Glutamatergic neuron (in vitro differentiated cells): ENCODE measurements around the gene SH2D3C. TPM values are rescaled to one million over a fixed set of nuclear protein-coding genes. Genes with fewer than 3 reads are reported as not detected.

Experiments used
- DNase-seq: peaks from one replicate; pipeline ENCODE4 v3.0.0; 2022
- H3K27ac Mint-ChIP-seq: one replicate; pipeline ENCODE4 v1.8.0; 2020; ENCODE audit warnings: mild to moderate bottlenecking, mixed read lengths, inconsistent platforms; ENCODE audit not compliant: unreplicated experiment
- H3K27me3 Mint-ChIP-seq: one replicate; pipeline ENCODE4 v1.8.0; 2020; ENCODE audit warnings: mild to moderate bottlenecking, moderate library complexity, mixed read lengths, inconsistent platforms; ENCODE audit not compliant: unreplicated experiment
- H3K36me3 Mint-ChIP-seq: one replicate; pipeline ENCODE4 v1.8.0; 2020; ENCODE audit warnings: mild to moderate bottlenecking, mixed read lengths, inconsistent platforms; ENCODE audit not compliant: unreplicated experiment
- H3K4me1 Mint-ChIP-seq: one replicate; pipeline ENCODE4 v1.8.0; 2020; ENCODE audit warnings: mild to moderate bottlenecking, low read depth, mixed read lengths, inconsistent platforms; ENCODE audit not compliant: unreplicated experiment
- H3K4me3 Mint-ChIP-seq: one replicate; pipeline ENCODE4 v1.8.0; 2020; ENCODE audit warnings: mild to moderate bottlenecking, mixed read lengths, inconsistent platforms; ENCODE audit not compliant: unreplicated experiment
- H3K9me3 Mint-ChIP-seq: one replicate; pipeline ENCODE4 v1.8.0; 2020; ENCODE audit warnings: mild to moderate bottlenecking, moderate library complexity, mixed read lengths, inconsistent platforms; ENCODE audit not compliant: unreplicated experiment
- total RNA-seq: library from RNA; stranded (reverse); fragmentation: NEBNext Ultra II Directional; extraction: Animal tissue kit (Norgen Biotek cat#: 25700); gene quantifications from one replicate; pipeline ENCODE4 v1.2.1, GENCODE V29; 2021; ENCODE audit not compliant: unreplicated experiment
- TF ChIP-seq, protein P1 (sequence below): fragments of 200-600 bp; sonication (generic); IDR thresholded peaks from one replicate; pipeline ENCODE4 v1.5.0; 2021; ENCODE audit not compliant: partially characterized antibody, unreplicated experiment

Gene SH2D3C
- total RNA-seq, 1 donor from 2014 or later: 71.7 TPM

DNA sequence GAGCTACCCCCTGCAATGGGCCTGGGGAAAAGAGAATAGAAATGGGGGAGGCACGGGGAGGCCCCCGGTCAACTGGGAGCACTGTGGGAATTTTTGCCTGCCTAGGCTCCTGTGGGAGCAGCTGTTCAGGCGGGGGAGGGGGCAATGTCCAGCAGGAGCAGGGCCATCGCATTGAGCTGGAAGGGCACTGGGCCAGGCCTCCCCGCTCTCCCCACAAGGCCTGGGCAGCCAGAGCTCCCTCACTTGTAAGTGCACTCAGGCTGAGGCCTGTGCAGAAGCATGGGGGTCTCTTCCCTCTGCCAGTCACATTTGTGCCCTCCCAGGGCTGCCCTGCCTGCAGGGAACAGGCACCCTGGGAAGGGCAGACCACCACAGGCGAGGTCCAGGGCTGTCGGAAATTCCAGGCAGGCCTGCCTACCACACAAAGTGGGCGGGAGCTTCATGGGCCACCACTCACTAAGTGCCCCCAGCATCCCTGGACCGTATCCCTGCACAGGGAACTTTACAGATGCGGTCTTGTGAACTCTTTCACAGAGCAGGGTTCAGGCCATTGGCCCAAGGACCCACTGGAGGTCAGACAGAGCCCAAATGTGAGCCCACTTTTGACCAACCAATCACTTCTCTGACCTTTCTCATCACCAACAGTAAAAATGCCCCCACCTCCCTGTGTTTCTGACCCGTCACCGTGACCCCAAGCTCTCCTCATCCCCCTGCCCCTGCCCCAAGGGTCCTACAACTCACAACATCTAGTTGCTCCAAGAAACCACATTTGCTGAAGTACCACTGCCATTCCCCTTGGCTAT, 72.7 kb downstream of the SH2D3C start:
- Mint-ChIP-seq H3K27ac (no peak overlapping the region), H3K4me3 (no peak overlapping the region), H3K27me3 (peaks cover 10% of the 10 kb centered on the region), H3K9me3 (peaks cover 9% of the 10 kb centered on the region), H3K4me1 (peaks cover 13% of the 10 kb centered on the region), H3K36me3 (peaks cover 5% of the 10 kb centered on the region)
- DNase-seq: no peak
- TF ChIP-seq, protein P1, sequence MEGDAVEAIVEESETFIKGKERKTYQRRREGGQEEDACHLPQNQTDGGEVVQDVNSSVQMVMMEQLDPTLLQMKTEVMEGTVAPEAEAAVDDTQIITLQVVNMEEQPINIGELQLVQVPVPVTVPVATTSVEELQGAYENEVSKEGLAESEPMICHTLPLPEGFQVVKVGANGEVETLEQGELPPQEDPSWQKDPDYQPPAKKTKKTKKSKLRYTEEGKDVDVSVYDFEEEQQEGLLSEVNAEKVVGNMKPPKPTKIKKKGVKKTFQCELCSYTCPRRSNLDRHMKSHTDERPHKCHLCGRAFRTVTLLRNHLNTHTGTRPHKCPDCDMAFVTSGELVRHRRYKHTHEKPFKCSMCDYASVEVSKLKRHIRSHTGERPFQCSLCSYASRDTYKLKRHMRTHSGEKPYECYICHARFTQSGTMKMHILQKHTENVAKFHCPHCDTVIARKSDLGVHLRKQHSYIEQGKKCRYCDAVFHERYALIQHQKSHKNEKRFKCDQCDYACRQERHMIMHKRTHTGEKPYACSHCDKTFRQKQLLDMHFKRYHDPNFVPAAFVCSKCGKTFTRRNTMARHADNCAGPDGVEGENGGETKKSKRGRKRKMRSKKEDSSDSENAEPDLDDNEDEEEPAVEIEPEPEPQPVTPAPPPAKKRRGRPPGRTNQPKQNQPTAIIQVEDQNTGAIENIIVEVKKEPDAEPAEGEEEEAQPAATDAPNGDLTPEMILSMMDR: no peak

DNA sequence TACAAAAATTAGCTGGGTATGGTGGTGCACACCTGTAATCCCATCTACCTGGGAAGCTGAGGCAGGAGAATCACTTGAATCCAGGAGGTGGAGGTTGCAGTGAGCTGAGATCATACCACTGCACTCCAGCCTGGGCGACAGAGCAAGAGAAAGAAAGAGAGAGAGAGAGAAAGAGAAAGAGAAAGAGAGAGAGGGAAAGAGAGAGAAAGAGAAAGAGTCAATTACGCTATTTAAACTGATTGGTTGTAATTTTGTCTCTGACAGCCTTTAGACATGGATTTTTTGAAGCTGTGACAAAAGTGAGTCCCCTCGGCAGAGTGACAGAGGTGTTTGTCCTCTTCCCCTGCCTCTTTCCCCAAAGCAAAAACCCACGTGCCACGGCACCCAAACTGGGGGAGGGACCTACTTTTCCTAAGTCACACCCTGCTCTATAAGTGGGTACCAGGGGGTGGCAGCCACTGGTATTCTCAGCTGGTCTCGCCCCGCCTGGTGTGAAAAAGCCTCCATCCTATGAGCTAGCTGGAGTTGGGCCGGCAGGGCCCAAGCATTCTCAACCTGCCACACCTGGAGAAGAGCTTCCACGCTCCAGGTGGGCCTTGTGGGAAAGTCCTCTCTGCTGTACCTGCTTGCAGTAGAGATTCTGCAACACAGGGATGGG, 75.0 kb downstream of the SH2D3C start:
- Mint-ChIP-seq H3K9me3 (peaks cover 8% of the 10 kb centered on the region), H3K4me3 (no peak overlapping the region), H3K27me3 (peaks cover 3% of the 10 kb centered on the region), H3K27ac (no peak overlapping the region), H3K4me1 (peaks cover 12% of the 10 kb centered on the region), H3K36me3 (peaks cover 5% of the 10 kb centered on the region)
- TF ChIP-seq, protein P1: no peak
- no peak for DNase-seq

DNA sequence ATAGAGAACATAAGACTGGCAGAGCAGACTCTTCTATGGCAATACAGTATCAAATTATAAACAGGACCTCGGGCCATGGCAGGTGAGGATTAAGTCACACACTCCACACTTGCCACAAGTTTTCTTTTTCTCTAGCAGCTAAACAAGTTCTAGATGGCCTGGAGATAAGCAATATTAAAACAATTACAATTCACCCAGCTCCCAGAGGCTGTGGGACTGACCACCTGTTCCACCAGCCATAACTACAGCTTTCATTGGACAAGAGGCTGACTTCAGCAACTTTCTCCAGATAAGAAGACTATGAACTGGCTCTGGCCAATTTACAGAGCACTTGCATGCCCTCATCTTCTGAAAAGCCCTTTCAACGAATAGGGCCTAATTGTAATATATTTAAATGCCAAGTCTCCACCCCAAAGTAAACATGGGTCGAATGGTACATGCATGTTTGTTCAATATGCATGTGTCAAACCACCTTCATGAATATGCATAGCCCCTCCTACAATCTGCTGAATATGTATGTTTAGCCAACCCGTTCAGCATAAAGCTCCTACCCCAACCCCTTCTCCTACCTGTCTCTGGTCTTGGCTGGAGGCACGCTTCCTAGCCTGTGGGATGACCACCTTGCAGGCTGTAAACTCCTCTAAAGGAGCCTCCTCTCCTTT, 77.7 kb downstream of the SH2D3C start:
- H3K4me1 Mint-ChIP-seq: peaks cover 11% of the 10 kb centered on the region
- H3K27me3 Mint-ChIP-seq: peaks cover 6% of the 10 kb centered on the region
- TF ChIP-seq, protein P1: no peak
- H3K9me3 Mint-ChIP-seq: peaks cover 12% of the 10 kb centered on the region
- no peak for DNase-seq
- H3K27ac Mint-ChIP-seq: no peak overlapping the region
- H3K4me3 Mint-ChIP-seq: no peak overlapping the region
- H3K36me3 Mint-ChIP-seq: peaks cover 5% of the 10 kb centered on the region

DNA sequence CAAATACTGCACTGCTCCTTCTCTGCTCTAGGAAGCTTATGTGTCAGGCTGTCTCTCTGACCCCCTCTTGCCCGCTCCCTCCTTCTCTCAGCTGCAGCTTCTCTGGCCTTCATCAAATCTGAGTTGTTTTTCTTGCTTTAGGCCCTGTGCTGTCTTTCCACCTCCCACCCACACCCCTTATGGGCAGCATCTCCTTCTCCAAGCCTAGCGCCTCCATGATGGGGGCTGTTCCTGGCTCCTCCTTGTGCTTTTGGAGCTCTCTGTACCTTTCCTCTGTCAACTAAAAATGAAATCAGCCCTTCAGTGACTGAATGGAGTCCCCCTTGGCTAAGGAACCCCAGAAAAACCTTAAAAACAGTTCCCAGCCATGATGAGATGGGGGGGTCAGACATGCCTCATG, 78.3 kb downstream of the SH2D3C start:
- Mint-ChIP-seq H3K27me3 (peaks cover 6% of the 10 kb centered on the region), H3K4me1 (peaks cover 9% of the 10 kb centered on the region), H3K4me3 (no peak overlapping the region), H3K36me3 (peaks cover 5% of the 10 kb centered on the region), H3K9me3 (peaks cover 12% of the 10 kb centered on the region), H3K27ac (no peak overlapping the region)
- no peak for DNase-seq
- TF ChIP-seq, protein P1: no peak
